ENCODE measurements around the gene PBX1.

The PBX1 gene

GRCh38 chr1:164617377-164618201 lies 58.6 kb downstream of the PBX1 start:
- no peak for DNase-seq (ENCODE audit: low spot score)

- no peak for DNase-seq (ENCODE audit: low spot score)
Measured at GRCh38 chr1:164618202-164618564, 59.2 kb downstream of the PBX1 start.

- DNase-seq (ENCODE audit: low spot score), result no peak
Measured at GRCh38 chr1:164619006-164619784, 60.2 kb downstream of the PBX1 start.

GRCh38 chr1:164622068-164622845 lies 63.3 kb downstream of the PBX1 start:
- no peak for DNase-seq (ENCODE audit: low spot score)

GRCh38 chr1:164623805-164624204 lies 64.8 kb downstream of the PBX1 start:
- no peak for DNase-seq (ENCODE audit: low spot score)

GRCh38 chr1:164624400-164624799 lies 65.4 kb downstream of the PBX1 start:
- no peak for DNase-seq (ENCODE audit: low spot score)

GRCh38 chr1:164625004-164625617 lies 66.1 kb downstream of the PBX1 start:
- DNase-seq (ENCODE audit: low spot score), result no peak

- DNase-seq (ENCODE audit: low spot score), result no peak
Measured at GRCh38 chr1:164628772-164629171, 69.8 kb downstream of the PBX1 start.

GRCh38 chr1:164629971-164630370 lies 71.0 kb downstream of the PBX1 start:
- DNase-seq (ENCODE audit: low spot score), result no peak

- no peak for DNase-seq (ENCODE audit: low spot score)
Measured at GRCh38 chr1:164630626-164631396, 71.8 kb downstream of the PBX1 start.

- DNase-seq (ENCODE audit: low spot score), result no peak
Measured at GRCh38 chr1:164631751-164632150, 72.8 kb downstream of the PBX1 start.

- DNase-seq (ENCODE audit: low spot score), result no peak
Measured at GRCh38 chr1:164633997-164634396, 75.0 kb downstream of the PBX1 start.

GRCh38 chr1:164635059-164635802 lies 76.2 kb downstream of the PBX1 start:
- no peak for DNase-seq (ENCODE audit: low spot score)

- DNase-seq (ENCODE audit: low spot score), result no peak
Measured at GRCh38 chr1:164635803-164636731, 77.1 kb downstream of the PBX1 start.

- no peak for DNase-seq (ENCODE audit: low spot score)
Measured at GRCh38 chr1:164636757-164637156, 77.8 kb downstream of the PBX1 start.

- DNase-seq (ENCODE audit: low spot score), result no peak
Measured at GRCh38 chr1:164637461-164638375, 78.7 kb downstream of the PBX1 start.

GRCh38 chr1:164638492-164639202 lies 79.7 kb downstream of the PBX1 start:
- DNase-seq (ENCODE audit: low spot score), result no peak
